Loucy (cell line): ENCODE results near the gene ALS2CL.

Experiments used
- H2AFZ ChIP-seq: fragments of 200-600 bp; sonication (generic); 2 replicates; pipeline ENCODE4 v1.6.0; 2016; ENCODE audit warnings: antibody characterized with exemption, mild to moderate bottlenecking, low read length, moderate library complexity
- H3F3A ChIP-seq: fragments of 200-600 bp; 2 replicates; pipeline ENCODE4 v1.6.0; 2016; ENCODE audit warnings: antibody characterized with exemption, low read depth, mild to moderate bottlenecking
- H3K27me3 ChIP-seq: fragments of 200-600 bp; sonication (generic); 2 replicates; pipeline ENCODE4 v1.6.1; 2014; ENCODE audit warnings: low read length, mild to moderate bottlenecking; ENCODE audit not compliant: insufficient read depth, poor library complexity, severe bottlenecking
- H3K36me3 ChIP-seq: fragments of 200-600 bp; sonication (generic); 2 replicates; pipeline ENCODE4 v1.6.1; 2016; ENCODE audit warnings: low read length; ENCODE audit not compliant: insufficient read depth
- H3K4me1 ChIP-seq: fragments of 200-600 bp; sonication (generic); 2 replicates; pipeline ENCODE4 v1.5.1; 2014; ENCODE audit warnings: low read length, mild to moderate bottlenecking; ENCODE audit not compliant: insufficient read depth, poor library complexity, severe bottlenecking
- H3K4me2 ChIP-seq: fragments of 200-600 bp; sonication (generic); 2 replicates; pipeline ENCODE4 v1.6.0; 2014; ENCODE audit warnings: antibody characterized with exemption, low read length, low read depth, mild to moderate bottlenecking; ENCODE audit not compliant: poor library complexity, severe bottlenecking
- H3K4me3 ChIP-seq: fragments of 200-600 bp; sonication (generic); 2 replicates; pipeline ENCODE4 v1.5.1; 2014; ENCODE audit warnings: low read length, mild to moderate bottlenecking, mixed read lengths; ENCODE audit not compliant: poor library complexity, severe bottlenecking
- H3K79me2 ChIP-seq: fragments of 200-600 bp; sonication (generic); 2 replicates; pipeline ENCODE4 v1.6.1; 2014; ENCODE audit warnings: low read length; ENCODE audit not compliant: insufficient read depth
- H3K9ac ChIP-seq: fragments of 200-600 bp; sonication (generic); 2 replicates; pipeline ENCODE4 v1.6.0; 2014; ENCODE audit warnings: mild to moderate bottlenecking, low read depth, low read length, moderate library complexity; ENCODE audit not compliant: poor library complexity, severe bottlenecking
- H3K9me2 ChIP-seq: fragments of 200-600 bp; sonication (generic); replicated peaks from 2 replicates; pipeline ENCODE4 v1.6.1; 2016; ENCODE audit warnings: low read depth, low read length, mixed read lengths
- H3K9me3 ChIP-seq: fragments of 200-600 bp; sonication (generic); 2 replicates; pipeline ENCODE4 v1.6.1; 2014; ENCODE audit warnings: mild to moderate bottlenecking, antibody characterized with exemption, low read length, low read depth; ENCODE audit not compliant: insufficient read depth
- H4K20me1 ChIP-seq: fragments of 200-600 bp; sonication (generic); 2 replicates; pipeline ENCODE4 v1.6.0; 2014; ENCODE audit warnings: antibody characterized with exemption, low read length, mild to moderate bottlenecking; ENCODE audit not compliant: insufficient read depth, poor library complexity, severe bottlenecking
- EZH2phosphoT487 ChIP-seq: fragments of 200-600 bp; IDR thresholded peaks from 2 replicates; pipeline ENCODE4 v1.6.1; 2018; ENCODE audit warnings: antibody characterized with exemption, mild to moderate bottlenecking, moderate library complexity, borderline replicate concordance
- TF ChIP-seq, protein P1 (sequence below): fragments of 200-600 bp; sonication (generic); conservative IDR thresholded peaks from 2 replicates; pipeline ENCODE4 v1.5.1; 2014; ENCODE audit warnings: mild to moderate bottlenecking, antibody characterized with exemption, low read length

Gene ALS2CL

DNA sequence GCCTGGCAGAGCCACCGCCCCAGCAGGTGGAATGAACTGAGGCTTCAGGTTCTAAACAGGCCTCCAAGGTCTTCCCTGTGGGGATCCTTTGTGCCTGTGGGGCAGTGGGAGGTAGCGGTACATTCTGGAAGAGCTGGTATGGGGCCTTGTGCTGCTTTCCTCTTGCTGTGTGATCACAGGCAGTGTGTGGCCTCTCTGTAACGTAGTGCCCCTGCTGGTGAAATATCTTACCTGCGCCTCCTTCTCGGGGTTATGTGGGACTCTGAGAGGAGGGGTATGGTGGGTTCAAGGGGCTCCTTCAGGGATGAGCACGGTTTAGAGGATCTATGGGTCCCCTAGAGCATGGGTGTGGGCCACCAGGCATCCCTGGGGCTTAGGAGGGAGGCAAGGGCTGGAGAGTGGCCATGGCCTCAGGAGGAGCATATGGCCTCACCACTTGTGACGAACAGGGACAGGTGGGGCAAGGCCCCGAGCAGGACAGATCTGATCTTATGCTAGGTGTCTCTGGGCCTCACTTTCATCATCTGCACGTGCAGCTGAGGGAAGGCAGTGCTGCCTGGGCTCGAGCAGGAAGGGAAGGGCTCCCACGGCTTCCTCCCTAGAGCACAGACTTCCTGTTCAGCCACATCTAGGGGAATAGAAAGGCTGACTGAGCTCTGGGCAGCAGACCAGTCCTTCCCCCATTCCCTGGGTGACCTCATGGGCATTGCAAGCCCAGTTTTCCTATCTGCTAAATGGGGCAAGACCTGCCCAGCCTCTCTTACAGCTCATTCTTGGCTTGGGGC, 1.9 kb upstream of the ALS2CL start:
- Histone ChIP-seq H3F3A (no peaks in the 10 kb centered on the region), H3K79me2 (no peaks in the 10 kb centered on the region), H3K4me2 (peak overlapping the region; percentile 40), H3K4me3 (peak overlapping the region; percentile 9), H3K9me3 (no peaks in the 10 kb centered on the region), H3K27me3 (no peaks in the 10 kb centered on the region), H3K9me2 (no peaks in the 10 kb centered on the region), H3K9ac (peak overlapping the region; percentile 65), H2AFZ (peak overlapping the region; percentile 49; the same call in 1 of the 2 replicates), H3K4me1 (peaks cover 39% of the 10 kb centered on the region), H4K20me1 (no peaks in the 10 kb centered on the region), H3K36me3 (no peaks in the 10 kb centered on the region)
- TF ChIP-seq EZH2phosphoT487, result no peak
- TF ChIP-seq, protein P1, sequence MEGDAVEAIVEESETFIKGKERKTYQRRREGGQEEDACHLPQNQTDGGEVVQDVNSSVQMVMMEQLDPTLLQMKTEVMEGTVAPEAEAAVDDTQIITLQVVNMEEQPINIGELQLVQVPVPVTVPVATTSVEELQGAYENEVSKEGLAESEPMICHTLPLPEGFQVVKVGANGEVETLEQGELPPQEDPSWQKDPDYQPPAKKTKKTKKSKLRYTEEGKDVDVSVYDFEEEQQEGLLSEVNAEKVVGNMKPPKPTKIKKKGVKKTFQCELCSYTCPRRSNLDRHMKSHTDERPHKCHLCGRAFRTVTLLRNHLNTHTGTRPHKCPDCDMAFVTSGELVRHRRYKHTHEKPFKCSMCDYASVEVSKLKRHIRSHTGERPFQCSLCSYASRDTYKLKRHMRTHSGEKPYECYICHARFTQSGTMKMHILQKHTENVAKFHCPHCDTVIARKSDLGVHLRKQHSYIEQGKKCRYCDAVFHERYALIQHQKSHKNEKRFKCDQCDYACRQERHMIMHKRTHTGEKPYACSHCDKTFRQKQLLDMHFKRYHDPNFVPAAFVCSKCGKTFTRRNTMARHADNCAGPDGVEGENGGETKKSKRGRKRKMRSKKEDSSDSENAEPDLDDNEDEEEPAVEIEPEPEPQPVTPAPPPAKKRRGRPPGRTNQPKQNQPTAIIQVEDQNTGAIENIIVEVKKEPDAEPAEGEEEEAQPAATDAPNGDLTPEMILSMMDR, result peak; percentile 72

DNA sequence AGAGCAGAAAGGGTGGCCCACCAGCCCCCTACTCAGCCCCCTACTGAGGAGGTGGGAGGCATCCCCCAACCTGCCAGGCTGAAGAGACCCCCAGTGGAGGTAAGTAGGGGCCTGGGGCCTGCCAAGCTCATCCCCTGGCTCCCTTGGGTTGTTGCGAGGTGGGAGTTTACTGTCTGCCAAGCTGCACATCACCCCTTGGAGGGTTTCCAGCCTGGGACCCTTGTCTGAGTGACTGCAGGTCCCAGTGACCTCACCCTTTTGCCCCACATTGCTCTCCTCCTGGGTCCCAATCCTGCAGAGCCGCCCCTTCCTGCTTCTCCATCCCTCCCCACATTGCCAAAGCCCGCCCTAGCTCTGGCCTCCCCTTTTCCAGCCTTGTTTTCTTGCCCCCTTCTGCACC, 1.0 kb upstream of the ALS2CL start:
- no peak overlapping the region for H3K4me3 ChIP-seq

DNA sequence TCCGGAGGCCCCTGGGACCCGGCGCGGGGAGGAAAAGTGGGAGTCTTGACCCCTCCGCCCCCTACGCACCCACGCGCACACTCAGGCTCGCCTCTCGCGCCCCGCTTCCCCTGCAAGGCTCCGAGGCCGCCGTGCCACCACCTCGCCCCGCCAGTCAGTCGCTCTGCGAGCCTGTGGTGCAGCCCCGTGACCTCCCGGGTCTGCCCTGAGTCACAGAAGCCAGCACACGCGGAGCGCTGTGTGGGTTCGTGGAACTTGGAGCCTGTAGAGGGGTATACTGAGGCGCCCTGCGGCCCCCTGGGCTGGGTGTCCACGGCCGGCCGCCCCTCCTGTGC, 380 bp upstream of the ALS2CL start:
- no peaks in the 10 kb centered on the region for H3K9me3 ChIP-seq
- peaks cover 39% of the 10 kb centered on the region for H3K4me1 ChIP-seq
- no peak for TF ChIP-seq EZH2phosphoT487
- TF ChIP-seq, protein P1, result no peak
- H3K4me3 ChIP-seq, result no peak overlapping the region
- H3K9ac ChIP-seq, result peak overlapping the region; percentile 65
- no peaks in the 10 kb centered on the region for H3F3A ChIP-seq
- H4K20me1 ChIP-seq, result no peaks in the 10 kb centered on the region
- no peaks in the 10 kb centered on the region for H3K9me2 ChIP-seq
- no peaks in the 10 kb centered on the region for H3K79me2 ChIP-seq
- H3K36me3 ChIP-seq, result no peaks in the 10 kb centered on the region
- no peak overlapping the region for H3K4me2 ChIP-seq
- no peak overlapping the region for H2AFZ ChIP-seq
- no peaks in the 10 kb centered on the region for H3K27me3 ChIP-seq

More for the DNA sequence above, 1.0 kb upstream of the ALS2CL start:
- no peak overlapping the region for H2AFZ ChIP-seq
- H3K36me3 ChIP-seq, result no peaks in the 10 kb centered on the region
- peak overlapping the region; percentile 40 for H3K4me2 ChIP-seq
- no peaks in the 10 kb centered on the region for H3F3A ChIP-seq
- TF ChIP-seq, protein P1, result no peak
- TF ChIP-seq EZH2phosphoT487, result no peak
- H4K20me1 ChIP-seq, result no peaks in the 10 kb centered on the region
- no peaks in the 10 kb centered on the region for H3K9me2 ChIP-seq
- peaks cover 39% of the 10 kb centered on the region for H3K4me1 ChIP-seq
- H3K9me3 ChIP-seq, result no peaks in the 10 kb centered on the region
- no peaks in the 10 kb centered on the region for H3K79me2 ChIP-seq
- peak overlapping the region; percentile 65 for H3K9ac ChIP-seq
- H3K27me3 ChIP-seq, result no peaks in the 10 kb centered on the region
